Breast epithelium (tissue), 4 donors: Measurements from ENCODE around the gene EMILIN2. TPM values are rescaled to one million over a fixed set of nuclear protein-coding genes. Genes with fewer than 3 reads are reported as not detected.

Experiments used
- DNase-seq, 2 donors: peaks; one replicate each; pipeline ENCODE4 v3.0.0-alpha.2; 2019; ENCODE audit warnings: low spot score in 2 of 2
- H3K27ac ChIP-seq, 2 donors: fragments of 200-600 bp; sonication (generic) in 1 of 2; one replicate each; pipeline ENCODE4 v1.5.1; 2016 to 2019; ENCODE audit warnings: mild to moderate bottlenecking in 1 of 2
- H3K27me3 ChIP-seq, 2 donors: fragments of 200-600 bp; sonication (generic) in 1 of 2; one replicate each; pipeline versions ENCODE4 v1.5.1 to v1.6.0; 2017 to 2019; ENCODE audit warnings: control low read depth in 1 of 2, mild to moderate bottlenecking in 1 of 2
- H3K36me3 ChIP-seq: fragments of 200-600 bp; one replicate; pipeline ENCODE4 v1.5.1; 2019
- H3K4me1 ChIP-seq, 2 donors: fragments of 200-600 bp; sonication (generic); one replicate each; pipeline ENCODE4 v1.5.1; 2016 to 2019; ENCODE audit warnings: control low read depth in 1 of 2
- H3K4me3 ChIP-seq, 3 donors: fragments of 200-600 bp; sonication (generic); 1 replicate in 2 of 3; 2 replicates in 1 of 3; pipeline ENCODE4 v1.5.1; 2016 to 2019; ENCODE audit warnings: mild to moderate bottlenecking in 3 of 3, moderate library complexity in 2 of 3
- H3K9me3 ChIP-seq, 2 donors: fragments of 200-600 bp; sonication (generic) in 1 of 2; one replicate each; pipeline ENCODE4 v1.5.1; 2016 to 2019; ENCODE audit warnings: control low read depth in 1 of 2
- POLR2A ChIP-seq: fragments of 450-650 bp; IDR thresholded peaks from one replicate; pipeline ENCODE4 v1.6.1; 2016; ENCODE audit warnings: antibody characterized with exemption, mild to moderate bottlenecking, moderate library complexity
- POLR2AphosphoS5 ChIP-seq, 3 donors: sonication (generic); formaldehyde crosslinking; IDR thresholded peaks; one replicate each; pipeline ENCODE4 v1.6.1; 2017; ENCODE audit warnings: antibody characterized with exemption in 3 of 3
- intact Hi-C: fragments of 100-400 bp; cut with DNase I; formaldehyde crosslinking; loops from one replicate; pipeline ENCODE4 v1.15.1; 2023; ENCODE audit warnings: low total_unique reads
- total RNA-seq, 3 donors: library from RNA; depleted of rRNA; stranded (reverse); fragments of >200 nt; gene quantifications; one replicate each; pipeline ENCODE4 v1.1.0, GENCODE V29; 2016
- TF ChIP-seq, protein P1 (sequence below), 3 donors: fragments of 450-650 bp; IDR thresholded peaks; one replicate each; pipeline ENCODE4 v1.5.1; 2016 to 2017; ENCODE audit warnings: antibody characterized with exemption in 3 of 3, mild to moderate bottlenecking in 3 of 3, moderate library complexity in 3 of 3

The EMILIN2 gene
- total RNA-seq, 3 donors from 2014 or later: 23.9 to 45.1 (median 32.4) TPM

DNA sequence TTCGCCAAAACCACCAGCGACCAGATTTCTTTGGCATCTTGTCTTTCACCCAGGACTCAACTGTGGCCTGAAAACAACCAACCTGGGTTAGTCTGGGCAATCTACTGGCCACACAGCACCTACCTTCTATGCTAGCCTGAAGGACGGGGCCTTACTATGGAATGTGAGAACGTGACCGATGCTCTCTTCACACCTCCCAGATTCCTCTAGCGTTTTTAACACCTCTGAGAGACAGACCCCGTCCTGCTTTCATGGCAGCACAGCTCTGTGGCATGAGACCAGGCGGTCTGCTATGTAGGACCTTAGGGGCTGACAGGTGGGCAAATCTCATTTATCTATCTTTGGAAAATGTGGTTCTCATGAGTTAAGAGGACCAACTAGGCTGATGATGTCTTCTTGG is 80.9 kb downstream of the EMILIN2 start:
- H3K4me1 ChIP-seq: no peaks in the 10 kb centered on the region
- intact Hi-C loops: no loop called here
- H3K9me3 ChIP-seq: no peaks in the 10 kb centered on the region
- no peak for TF ChIP-seq POLR2AphosphoS5 (IDR thresholded peaks at IDR 0.05)
- TF ChIP-seq, protein P1, sequence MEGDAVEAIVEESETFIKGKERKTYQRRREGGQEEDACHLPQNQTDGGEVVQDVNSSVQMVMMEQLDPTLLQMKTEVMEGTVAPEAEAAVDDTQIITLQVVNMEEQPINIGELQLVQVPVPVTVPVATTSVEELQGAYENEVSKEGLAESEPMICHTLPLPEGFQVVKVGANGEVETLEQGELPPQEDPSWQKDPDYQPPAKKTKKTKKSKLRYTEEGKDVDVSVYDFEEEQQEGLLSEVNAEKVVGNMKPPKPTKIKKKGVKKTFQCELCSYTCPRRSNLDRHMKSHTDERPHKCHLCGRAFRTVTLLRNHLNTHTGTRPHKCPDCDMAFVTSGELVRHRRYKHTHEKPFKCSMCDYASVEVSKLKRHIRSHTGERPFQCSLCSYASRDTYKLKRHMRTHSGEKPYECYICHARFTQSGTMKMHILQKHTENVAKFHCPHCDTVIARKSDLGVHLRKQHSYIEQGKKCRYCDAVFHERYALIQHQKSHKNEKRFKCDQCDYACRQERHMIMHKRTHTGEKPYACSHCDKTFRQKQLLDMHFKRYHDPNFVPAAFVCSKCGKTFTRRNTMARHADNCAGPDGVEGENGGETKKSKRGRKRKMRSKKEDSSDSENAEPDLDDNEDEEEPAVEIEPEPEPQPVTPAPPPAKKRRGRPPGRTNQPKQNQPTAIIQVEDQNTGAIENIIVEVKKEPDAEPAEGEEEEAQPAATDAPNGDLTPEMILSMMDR (IDR thresholded peaks at IDR 0.05): no peak
- TF ChIP-seq POLR2A: no peak
- no peak for DNase-seq
- H3K27ac ChIP-seq: no peak overlapping the region
- H3K36me3 ChIP-seq: no peaks in the 10 kb centered on the region
- H3K27me3 ChIP-seq: no peaks in the 10 kb centered on the region
- H3K4me3 ChIP-seq: no peak overlapping the region

DNA sequence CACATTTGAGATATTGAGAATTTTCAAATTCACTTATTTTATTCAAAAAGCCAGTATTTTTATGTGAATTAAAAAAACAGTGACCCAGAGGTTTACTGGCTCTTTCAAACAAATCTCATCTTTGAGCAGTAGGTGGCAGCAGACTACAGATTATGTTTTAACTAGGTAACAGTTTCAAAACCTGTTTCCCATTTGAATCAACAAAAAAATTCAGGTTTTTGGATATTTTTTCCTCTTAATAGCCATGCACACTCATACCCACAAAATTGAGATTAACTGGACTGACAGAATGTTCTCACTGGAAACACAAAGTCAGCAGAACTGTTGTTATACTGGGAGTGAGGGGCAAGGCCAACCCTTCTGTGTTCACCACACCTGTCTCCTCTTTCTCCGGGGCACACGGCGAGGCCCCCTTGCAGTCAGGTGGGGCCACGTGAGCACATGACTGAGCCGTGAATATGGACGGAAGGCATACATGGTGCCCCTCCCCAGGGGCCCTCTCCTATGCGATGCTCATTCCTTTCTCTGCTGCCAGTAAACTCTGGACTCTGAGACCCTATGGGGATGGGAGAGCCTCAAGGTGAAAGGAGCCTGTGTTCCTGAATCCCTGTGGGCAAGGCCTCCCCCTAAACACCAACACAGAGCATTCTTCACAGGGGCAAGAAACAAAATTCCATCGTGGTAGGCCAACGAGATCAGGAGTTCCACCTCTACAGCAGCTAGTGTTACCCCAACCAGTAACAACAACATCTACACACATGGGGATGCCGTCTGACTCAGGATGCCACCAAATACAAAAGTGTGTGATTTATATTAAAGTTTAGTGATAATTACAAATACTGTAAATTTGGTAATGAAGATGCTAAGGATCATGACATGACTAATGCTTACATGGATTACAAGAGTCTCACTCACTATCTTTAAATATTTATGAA is 85.7 kb downstream of the EMILIN2 start:
- Histone ChIP-seq H3K4me3 (no peak overlapping the region), H3K27ac (peak overlapping the region in 1 of 2 donors; percentile 21), H3K36me3 (no peaks in the 10 kb centered on the region), H3K9me3 (no peaks in the 10 kb centered on the region), H3K4me1 (no peaks in the 10 kb centered on the region), H3K27me3 (no peaks in the 10 kb centered on the region)
- TF ChIP-seq POLR2A (no peak), POLR2AphosphoS5 (IDR thresholded peaks at IDR 0.05) (no peak)
- TF ChIP-seq, protein P1 (IDR thresholded peaks at IDR 0.05): peak; percentile 58 to 84 (median 82)
- no peak for DNase-seq
- intact Hi-C loops: no loop called here

DNA sequence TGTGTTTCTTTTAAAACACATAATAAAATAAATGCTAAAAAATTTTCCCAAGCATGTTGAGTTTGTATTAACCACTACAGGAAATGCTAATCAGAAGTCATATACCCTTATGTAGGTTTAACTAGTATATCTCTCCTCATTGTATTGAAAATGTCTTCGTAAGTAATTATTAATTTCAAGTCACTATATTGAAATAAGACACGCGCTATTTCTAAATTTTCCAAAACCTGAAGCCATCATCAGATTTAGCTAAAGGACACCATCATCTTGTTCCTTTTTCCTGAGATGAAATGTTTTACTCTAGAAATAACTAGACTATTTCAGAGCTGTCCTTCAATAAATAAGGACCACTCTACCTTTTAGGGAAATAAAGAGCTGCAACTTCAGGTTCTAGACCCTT is 87.2 kb downstream of the EMILIN2 start:
- intact Hi-C loops: no loop called here
- H3K36me3 ChIP-seq: no peaks in the 10 kb centered on the region
- H3K4me3 ChIP-seq: no peak overlapping the region

DNA sequence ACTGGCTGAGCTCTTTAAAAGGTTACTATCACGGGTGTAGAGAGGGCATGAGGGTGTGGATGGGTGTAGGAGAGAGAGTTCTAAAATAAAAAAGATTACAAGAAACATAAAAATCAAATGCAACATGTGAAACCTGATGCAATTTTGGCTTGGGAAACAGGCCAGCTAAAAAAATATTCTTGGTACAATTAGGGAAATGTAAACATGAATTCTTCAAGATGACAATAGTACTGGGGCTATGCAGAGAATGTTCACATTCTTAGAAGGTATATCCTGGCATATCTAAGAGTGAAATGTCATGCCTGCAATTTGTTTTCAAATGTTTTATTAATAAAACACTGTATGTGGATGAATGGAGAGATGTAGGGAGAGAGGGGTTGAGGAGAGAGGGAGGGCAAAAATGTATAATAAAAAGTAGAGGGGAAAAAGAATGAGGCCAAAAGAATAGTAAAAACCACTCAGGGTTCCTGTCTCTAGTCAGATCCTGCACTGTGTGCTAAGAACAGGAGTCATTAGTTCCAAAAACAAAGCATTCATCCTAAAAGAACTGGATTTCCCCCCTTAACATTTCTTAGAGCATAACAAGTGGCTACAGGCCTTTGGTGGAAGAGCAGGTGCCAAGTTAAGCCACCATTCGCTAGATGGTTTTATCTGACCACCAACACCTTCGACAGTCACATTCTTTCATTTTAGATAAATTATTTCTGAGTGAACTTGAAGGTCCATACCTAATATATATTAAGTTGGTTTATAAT is 88.8 kb downstream of the EMILIN2 start:
- intact Hi-C loops: no loop called here
- H3K4me3 ChIP-seq: no peak overlapping the region
- H3K27me3 ChIP-seq: no peaks in the 10 kb centered on the region
- no peaks in the 10 kb centered on the region for H3K4me1 ChIP-seq
- no peak for DNase-seq
- no peaks in the 10 kb centered on the region for H3K36me3 ChIP-seq
- no peak for TF ChIP-seq POLR2A
- TF ChIP-seq, protein P1 (IDR thresholded peaks at IDR 0.05): no peak
- TF ChIP-seq POLR2AphosphoS5 (IDR thresholded peaks at IDR 0.05): no peak
- no peaks in the 10 kb centered on the region for H3K9me3 ChIP-seq
- no peak overlapping the region for H3K27ac ChIP-seq

More for the DNA sequence above, 87.2 kb downstream of the EMILIN2 start:
- H3K27ac ChIP-seq: no peak overlapping the region
- H3K27me3 ChIP-seq: no peaks in the 10 kb centered on the region
- no peaks in the 10 kb centered on the region for H3K9me3 ChIP-seq
- DNase-seq: no peak
- TF ChIP-seq POLR2A (no peak), POLR2AphosphoS5 (IDR thresholded peaks at IDR 0.05) (no peak)
- TF ChIP-seq, protein P1 (IDR thresholded peaks at IDR 0.05): no peak
- H3K4me1 ChIP-seq: no peaks in the 10 kb centered on the region

DNA sequence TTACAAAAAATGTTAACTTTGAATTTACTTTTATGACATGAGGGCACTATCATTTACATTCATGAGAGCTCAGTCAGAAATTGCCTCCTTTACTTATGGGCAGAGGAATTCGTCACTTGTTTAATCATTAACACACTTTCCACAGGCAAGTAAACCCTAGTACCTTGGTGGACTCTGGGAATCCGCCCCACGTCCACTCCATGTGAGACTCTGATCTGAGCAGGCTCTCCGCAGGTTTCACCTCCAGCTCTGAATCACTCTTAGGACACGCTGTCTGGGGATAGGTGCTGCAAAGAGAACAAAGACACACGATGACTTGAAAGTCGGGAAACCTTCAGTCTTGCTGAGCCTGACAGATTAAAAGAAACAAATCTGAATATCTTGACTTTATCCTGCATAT is 92.5 kb downstream of the EMILIN2 start:
- no peaks in the 10 kb centered on the region for H3K27me3 ChIP-seq
- no peak for TF ChIP-seq POLR2A
- TF ChIP-seq, protein P1 (IDR thresholded peaks at IDR 0.05): no peak
- no peak for TF ChIP-seq POLR2AphosphoS5 (IDR thresholded peaks at IDR 0.05)
- no peak for DNase-seq
- H3K36me3 ChIP-seq: no peaks in the 10 kb centered on the region
- H3K9me3 ChIP-seq: no peaks in the 10 kb centered on the region
- no peaks in the 10 kb centered on the region for H3K4me1 ChIP-seq
- no peak overlapping the region for H3K27ac ChIP-seq
- intact Hi-C loops: no loop called here
- no peak overlapping the region for H3K4me3 ChIP-seq
